Activated gamma-delta T cell (primary cell): ENCODE data around the gene TOR1AIP2.
A peak's percentile ranks its signal among the peaks of the same experiment; 100 is the strongest.

Experiments used
- DNase-seq: peaks from one replicate; lab custom pipeline; 2025; lab: John Stamatoyannopoulos, UW
- total RNA-seq, 2 donors: gene quantifications; one replicate each; lab custom pipeline; 2026; lab: John Stamatoyannopoulos, UW

TOR1AIP2 gene
- total RNA-seq, result 125 to 128 reads per million in 2 donors

GRCh38 chr1:179877586-179878265 is at the start of gene TOR1AIP2:
Gene TOR1AIP2, minus strand, starts transcription at chr1:179877803. Its CDS starts 25,138 bp downstream, at chr1:179852665.
- peak; percentile 61 for DNase-seq

- no peak for DNase-seq
These were observed 49.2 kb upstream of the TOR1AIP2 start for GRCh38 chr1:179926850-179927205.

- no peak for DNase-seq
These were observed 48.6 kb upstream of the TOR1AIP2 start for GRCh38 chr1:179925922-179926849.

GRCh38 chr1:179925302-179925701 is 47.7 kb upstream of the TOR1AIP2 start:
- no peak for DNase-seq

- DNase-seq, result no peak
These were observed 46.7 kb upstream of the TOR1AIP2 start for GRCh38 chr1:179924268-179924667.

- DNase-seq, result no peak
These were observed 45.4 kb upstream of the TOR1AIP2 start for GRCh38 chr1:179923029-179923428.

- DNase-seq, result no peak
These were observed 44.6 kb upstream of the TOR1AIP2 start for GRCh38 chr1:179921981-179922872.

- no peak for DNase-seq
These were observed 43.9 kb upstream of the TOR1AIP2 start for GRCh38 chr1:179921472-179921871.

GRCh38 chr1:179917601-179918429 is 40.2 kb upstream of the TOR1AIP2 start:
- DNase-seq, result no peak

- no peak for DNase-seq
These were observed 34.2 kb upstream of the TOR1AIP2 start for GRCh38 chr1:179911812-179912211.

- DNase-seq, result no peak
These were observed 33.3 kb upstream of the TOR1AIP2 start for GRCh38 chr1:179910934-179911333.

GRCh38 chr1:179889589-179889988 is 12.0 kb upstream of the TOR1AIP2 start:
- DNase-seq, result no peak

- no peak for DNase-seq
These were observed 10.5 kb upstream of the TOR1AIP2 start for GRCh38 chr1:179888071-179888470.

GRCh38 chr1:179883745-179884138 is 6.1 kb upstream of the TOR1AIP2 start:
- no peak for DNase-seq

- no peak for DNase-seq
These were observed 5.6 kb upstream of the TOR1AIP2 start for GRCh38 chr1:179883040-179883744.

- peak; percentile 96 for DNase-seq
These were observed 4.8 kb upstream of the TOR1AIP2 start, which contains the start of gene TOR1AIP1 for GRCh38 chr1:179882253-179883039. Gene TOR1AIP1, plus strand, starts transcription at chr1:179882285. Its CDS starts 218 bp downstream, at chr1:179882503.

GRCh38 chr1:179881642-179882252 is 4.1 kb upstream of the TOR1AIP2 start:
- no peak for DNase-seq

- DNase-seq, result no peak
These were observed 2.2 kb upstream of the TOR1AIP2 start for GRCh38 chr1:179879797-179880196.

- no peak for DNase-seq
These were observed 1.3 kb downstream of the TOR1AIP2 start for GRCh38 chr1:179876300-179876715.
